IMR-90 (cell line): ENCODE results near the gene IQSEC1. TPM values are rescaled to one million over a fixed set of nuclear protein-coding genes. Genes with fewer than 3 reads are reported as not detected.
A peak's percentile ranks its signal among the peaks of the same experiment; 100 is the strongest.

Experiments
- ATAC-seq: fragments of 200-7000 bp; cut with Tn5 transposase; 2 replicates; pipeline ENCODE4 v1.9.1; 2020; ENCODE audit warnings: low read depth, mild to moderate bottlenecking, moderate library complexity
- BruUV-seq: library from RNA; stranded (reverse); fragments of 400-500 nt; replicated peaks from 2 replicates; lab custom pipeline; 2021; lab: Mats Ljungman, UMichigan
- CTCF ChIA-PET: fragments of 300-600 bp; formaldehyde crosslinking; extraction: SDS; loops from one replicate; lab custom pipeline; 2021; ENCODE audit warnings: antibody characterized with exemption; lab: Yijun Ruan, JAX
- POLR2A ChIA-PET: fragments of 300-600 bp; sonication (Branson Sonifier 250); formaldehyde crosslinking; loops from one replicate; lab custom pipeline; 2022; ENCODE audit warnings: antibody characterized with exemption; ENCODE audit not compliant: unreplicated experiment; lab: Charles Lee
- DNase-seq: peaks from one replicate; pipeline ENCODE4 v3.0.0; 2013
- H2AFZ ChIP-seq: replicated peaks from 2 replicates; pipeline ENCODE3; 2013; ENCODE audit warnings: low read length, mild to moderate bottlenecking; ENCODE audit not compliant: poor library complexity
- H2AK5ac ChIP-seq: 2 replicates; pipeline ENCODE4 v1.6.1; 2013; ENCODE audit warnings: low read depth, low read length, inconsistent platforms
- H2AK9ac ChIP-seq: replicated peaks from 2 replicates; pipeline ENCODE3; 2013; ENCODE audit warnings: mild to moderate bottlenecking, low read depth, low read length, moderate library complexity; ENCODE audit not compliant: poor library complexity
- H2BK120ac ChIP-seq: 2 replicates; pipeline ENCODE4 v1.6.1; 2013; ENCODE audit warnings: low read depth, low read length, inconsistent platforms
- H2BK15ac ChIP-seq: 3 replicates; pipeline ENCODE4 v1.6.1; 2013; ENCODE audit warnings: low read depth, low read length, inconsistent platforms
- H2BK20ac ChIP-seq: 2 replicates; pipeline ENCODE4 v1.6.1; 2013; ENCODE audit warnings: low read depth, mild to moderate bottlenecking, inconsistent platforms, low read length, moderate library complexity
- H2BK5ac ChIP-seq: 2 replicates; pipeline ENCODE4 v1.6.1; 2013; ENCODE audit warnings: mild to moderate bottlenecking, low read depth, low read length, inconsistent platforms; ENCODE audit not compliant: poor library complexity, severe bottlenecking
- H3K14ac ChIP-seq: replicated peaks from 2 replicates; pipeline ENCODE4 v1.6.1; 2013; ENCODE audit warnings: low read depth, low read length, inconsistent platforms
- H3K18ac ChIP-seq: 2 replicates; pipeline ENCODE4 v1.6.1; 2013; ENCODE audit warnings: low read depth, low read length, control low read depth
- H3K23ac ChIP-seq: 2 replicates; pipeline ENCODE4 v1.6.1; 2013; ENCODE audit warnings: low read depth, low read length, inconsistent platforms
- H3K27ac ChIP-seq: 2 replicates; pipeline ENCODE4 v1.5.1; 2013; ENCODE audit warnings: mild to moderate bottlenecking, control low read depth, low read length; ENCODE audit not compliant: insufficient read depth
- H3K27me3 ChIP-seq: 2 replicates; pipeline ENCODE4 v1.6.1; 2013; ENCODE audit warnings: low read length; ENCODE audit not compliant: control insufficient read depth, insufficient read depth
- H3K36me3 ChIP-seq: 2 replicates; pipeline ENCODE4 v1.6.1; 2013; ENCODE audit warnings: low read length, mixed read lengths; ENCODE audit not compliant: control insufficient read depth, insufficient read depth
- H3K4ac ChIP-seq: 2 replicates; pipeline ENCODE4 v1.6.1; 2013; ENCODE audit warnings: low read depth, low read length, inconsistent platforms
- H3K4me1 ChIP-seq: 2 replicates; pipeline ENCODE4 v1.6.1; 2013; ENCODE audit warnings: low read length, mixed read lengths; ENCODE audit not compliant: control insufficient read depth, insufficient read depth
- H3K4me2 ChIP-seq: 2 replicates; pipeline ENCODE4 v1.6.1; 2013; ENCODE audit warnings: low read depth, mild to moderate bottlenecking, control low read depth, low read length, moderate library complexity
- H3K4me3 ChIP-seq: 2 replicates; pipeline ENCODE4 v1.5.1; 2013; ENCODE audit warnings: low read depth, mild to moderate bottlenecking, control low read depth, low read length, moderate library complexity; ENCODE audit not compliant: insufficient read depth
- H3K56ac ChIP-seq: 2 replicates; pipeline ENCODE4 v1.6.1; 2013; ENCODE audit warnings: low read length, inconsistent platforms; ENCODE audit not compliant: insufficient read depth; ENCODE audit errors: extremely low read depth
- H3K79me1 ChIP-seq, 2 experiments: 2 replicates each; pipeline ENCODE4 v1.6.1; 2013; ENCODE audit warnings: low read length in 2 of 2, inconsistent platforms in 1 of 2, low read depth in 1 of 2
- H3K9ac ChIP-seq: 2 replicates; pipeline ENCODE4 v1.6.1; 2013; ENCODE audit warnings: low read depth, low read length, control low read depth
- H3K9me1 ChIP-seq: 2 replicates; pipeline ENCODE4 v1.6.1; 2013; ENCODE audit warnings: low read length, inconsistent platforms; ENCODE audit not compliant: insufficient read depth
- H3K9me3 ChIP-seq: 2 replicates; pipeline ENCODE4 v1.6.1; 2013; ENCODE audit warnings: low read length; ENCODE audit not compliant: control insufficient read depth, insufficient read depth
- H4K20me1 ChIP-seq: 2 replicates; pipeline ENCODE4 v1.6.1; 2013; ENCODE audit warnings: low read length, inconsistent platforms; ENCODE audit not compliant: insufficient read depth
- H4K5ac ChIP-seq: 2 replicates; pipeline ENCODE4 v1.6.1; 2013; ENCODE audit warnings: mild to moderate bottlenecking, low read depth, low read length, control low read depth
- H4K8ac ChIP-seq, 2 experiments: 2 replicates each; pipeline ENCODE4 v1.6.1; 2013; ENCODE audit warnings: low read depth in 2 of 2, low read length in 2 of 2, control low read depth in 1 of 2, inconsistent platforms in 1 of 2
- H4K91ac ChIP-seq: 2 replicates; pipeline ENCODE4 v1.6.1; 2013; ENCODE audit warnings: low read depth, low read length, inconsistent platforms; ENCODE audit not compliant: insufficient read depth
- BHLHE40 ChIP-seq: fragments of 150-350 bp; IDR thresholded peaks from 2 replicates; pipeline ENCODE4 v1.6.1; 2016; ENCODE audit warnings: mild to moderate bottlenecking, low read depth, low read length
- CEBPB ChIP-seq: IDR thresholded peaks from 2 replicates; pipeline ENCODE4 v1.6.1; 2012; ENCODE audit warnings: low read depth, low read length, improper control_type of control experiment
- CHD1 ChIP-seq: IDR thresholded peaks from 2 replicates; pipeline ENCODE4 v1.6.1; 2012; ENCODE audit warnings: low read depth, low read length, improper control_type of control experiment
- FOS ChIP-seq: fragments of 150-350 bp; IDR thresholded peaks from 2 replicates; pipeline ENCODE4 v1.6.1; 2016; ENCODE audit warnings: low read depth, low read length
- MAFK ChIP-seq: IDR thresholded peaks from 2 replicates; pipeline ENCODE4 v1.6.1; 2012; ENCODE audit warnings: low read depth, low read length, improper control_type of control experiment
- MAZ ChIP-seq: IDR thresholded peaks from 2 replicates; pipeline ENCODE4 v1.6.1; 2012; ENCODE audit warnings: low read depth, mild to moderate bottlenecking, low read length, improper control_type of control experiment, moderate library complexity, borderline replicate concordance
- NFE2L2 ChIP-seq: fragments of 150-350 bp; IDR thresholded peaks from 2 replicates; pipeline ENCODE4 v1.6.1; 2016; ENCODE audit warnings: low read depth, mild to moderate bottlenecking, low read length
- RAD21 ChIP-seq: IDR thresholded peaks from 2 replicates; pipeline ENCODE4 v1.6.1; 2012; ENCODE audit warnings: low read length, improper control_type of control experiment
- RCOR1 ChIP-seq: IDR thresholded peaks from 2 replicates; pipeline ENCODE4 v1.6.1; 2012; ENCODE audit warnings: mild to moderate bottlenecking, low read length, improper control_type of control experiment; ENCODE audit not compliant: insufficient replicate concordance
- SMC3 ChIP-seq: fragments of 150-350 bp; IDR thresholded peaks from 2 replicates; pipeline ENCODE4 v1.6.1; 2016; ENCODE audit warnings: low read depth, mild to moderate bottlenecking, antibody characterized with exemption, low read length, moderate library complexity
- WGBS, 2 experiments: methylation state at CpG; one replicate each; pipeline versions ENCODE4 v1.1.5 to v1.1.7; 2013; ENCODE audit warnings: missing lambda C conversion rate in 2 of 2; ENCODE audit not compliant: insufficient read length in 1 of 2; ENCODE audit errors: extremely low coverage in 2 of 2; 5-methylcytosine and 5-hydroxymethylcytosine counted together
- dilution Hi-C: fragments of 300-500 bp; cut with HindIII; formaldehyde crosslinking; loops from one replicate; pipeline ENCODE4 v1.14.3; 2018; ENCODE audit warnings: low sequenced_read_pairs; ENCODE audit not compliant: unreplicated experiment
- in situ Hi-C: fragments of 300-500 bp; cut with MboI; formaldehyde crosslinking; loops from 3 replicates; pipeline ENCODE4 v1.14.3; 2019; ENCODE audit warnings: low sequenced_read_pairs, inconsistent platforms, mixed read lengths
- intact Hi-C: fragments of 100-400 bp; cut with micrococcal nuclease; formaldehyde crosslinking; loops from 2 replicates; pipeline ENCODE4 v1.10.0; 2022
- polyA plus RNA-seq, 3 experiments: library from polyadenylated mRNA; depleted of rRNA; stranded (reverse); fragments of >200 nt; gene quantifications; 2 replicates each; pipeline ENCODE4 v1.2.3, GENCODE V29; 2012; ENCODE audit warnings: low replicate concordance in 1 of 3
- total RNA-seq: library from RNA; depleted of rRNA; stranded (reverse); fragments of >200 nt; gene quantifications from 2 replicates; pipeline ENCODE4 v1.2.3, GENCODE V29; 2012
- TF ChIP-seq, protein P1 (sequence below): fragments of 150-350 bp; IDR thresholded peaks from 2 replicates; pipeline ENCODE4 v1.6.1; 2016; ENCODE audit warnings: low read depth, mild to moderate bottlenecking, low read length, moderate library complexity, borderline replicate concordance
- TF ChIP-seq, protein P2 (sequence below): fragments of 150-350 bp; IDR thresholded peaks from 2 replicates; pipeline ENCODE4 v1.6.1; 2017; ENCODE audit warnings: mild to moderate bottlenecking, antibody characterized with exemption, low read length, low read depth

Gene IQSEC1
- total and polyA plus RNA-seq, 2 of the 4 experiments (the other 2 are of a cell fraction) = 5.9 to 11.9 TPM

DNA sequence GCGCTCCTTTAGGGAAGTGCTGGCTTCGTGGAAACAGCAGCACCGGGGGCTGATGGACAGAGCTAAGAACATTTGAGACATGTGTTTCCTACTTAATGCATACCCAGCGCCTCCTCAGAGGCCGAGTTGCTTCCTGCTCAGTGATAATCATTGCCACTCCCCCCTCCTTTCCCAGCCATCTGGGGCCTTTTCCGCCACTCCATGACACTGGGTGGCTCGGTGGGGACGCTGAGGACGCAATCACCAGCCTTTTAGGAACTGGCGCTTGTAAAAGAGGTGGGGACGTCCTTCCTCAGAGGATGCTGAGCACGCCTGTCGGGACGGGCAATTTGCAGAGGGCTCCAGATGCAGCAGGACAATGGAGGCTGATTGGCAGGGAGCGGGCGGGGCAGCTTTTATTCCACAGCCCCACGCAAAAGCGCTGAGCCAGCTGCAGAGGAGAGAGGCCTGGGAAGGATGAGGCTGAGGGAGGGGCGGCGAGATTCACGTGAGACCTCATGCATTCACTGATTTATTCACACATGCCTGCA is 22.2 kb upstream of the IQSEC1 start:
- POLR2A ChIA-PET = no interaction called here

More for the DNA sequence above, 22.2 kb upstream of the IQSEC1 start:
- Histone ChIP-seq H3K9me1 (no peaks in the 10 kb centered on the region), H3K56ac (no peak overlapping the region), H2BK20ac (no peak overlapping the region), H2AK5ac (no peak overlapping the region), H4K20me1 (no peaks in the 10 kb centered on the region), H2AFZ (peak overlapping the region; percentile 23), H3K23ac (no peak overlapping the region), H3K27ac (no peak overlapping the region), H3K4me2 (no peak overlapping the region), H4K91ac (no peak overlapping the region), H3K9me3 (no peaks in the 10 kb centered on the region), H3K36me3 (no peaks in the 10 kb centered on the region), H3K9ac (no peak overlapping the region), H3K4me1 (no peaks in the 10 kb centered on the region), H3K27me3 (peaks cover 31% of the 10 kb centered on the region; the same call in 1 of the 2 replicates), H3K4me3 (no peak overlapping the region), H3K14ac (no peak overlapping the region), H4K5ac (no peak overlapping the region), H4K8ac (no peak overlapping the region), H2AK9ac (no peak overlapping the region), H3K4ac (no peak overlapping the region), H2BK120ac (no peak overlapping the region), H3K79me1 (no peaks in the 10 kb centered on the region), H2BK5ac (no peak overlapping the region), H2BK15ac (no peak overlapping the region), H3K18ac (no peak overlapping the region)
- in situ Hi-C loops (no loop called here), dilution Hi-C loops (no loop called here), intact Hi-C loops (no loop called here)
- DNase-seq = no peak
- 20% methylated on average over 1 of the region's 21 CpGs; no CpG with 5 or more reads in 1 of the 2 experiments for WGBS, 2 experiments
- no peak for ATAC-seq
- no TSS peak for BruUV-seq
- TF ChIP-seq NFE2L2 (no peak), CEBPB (no peak), FOS (no peak), RAD21 (no peak), RCOR1 (no peak), CHD1 (no peak), MAFK (no peak), BHLHE40 (no peak), SMC3 (no peak), MAZ (no peak)
- TF ChIP-seq, protein P1, sequence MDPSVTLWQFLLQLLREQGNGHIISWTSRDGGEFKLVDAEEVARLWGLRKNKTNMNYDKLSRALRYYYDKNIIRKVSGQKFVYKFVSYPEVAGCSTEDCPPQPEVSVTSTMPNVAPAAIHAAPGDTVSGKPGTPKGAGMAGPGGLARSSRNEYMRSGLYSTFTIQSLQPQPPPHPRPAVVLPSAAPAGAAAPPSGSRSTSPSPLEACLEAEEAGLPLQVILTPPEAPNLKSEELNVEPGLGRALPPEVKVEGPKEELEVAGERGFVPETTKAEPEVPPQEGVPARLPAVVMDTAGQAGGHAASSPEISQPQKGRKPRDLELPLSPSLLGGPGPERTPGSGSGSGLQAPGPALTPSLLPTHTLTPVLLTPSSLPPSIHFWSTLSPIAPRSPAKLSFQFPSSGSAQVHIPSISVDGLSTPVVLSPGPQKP = no peak
- TF ChIP-seq, protein P2, sequence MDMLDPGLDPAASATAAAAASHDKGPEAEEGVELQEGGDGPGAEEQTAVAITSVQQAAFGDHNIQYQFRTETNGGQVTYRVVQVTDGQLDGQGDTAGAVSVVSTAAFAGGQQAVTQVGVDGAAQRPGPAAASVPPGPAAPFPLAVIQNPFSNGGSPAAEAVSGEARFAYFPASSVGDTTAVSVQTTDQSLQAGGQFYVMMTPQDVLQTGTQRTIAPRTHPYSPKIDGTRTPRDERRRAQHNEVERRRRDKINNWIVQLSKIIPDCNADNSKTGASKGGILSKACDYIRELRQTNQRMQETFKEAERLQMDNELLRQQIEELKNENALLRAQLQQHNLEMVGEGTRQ = no peak
- CTCF ChIA-PET = no interaction called here
